ENCODE measurements around the gene HS1BP3.

HS1BP3 gene

DNA sequence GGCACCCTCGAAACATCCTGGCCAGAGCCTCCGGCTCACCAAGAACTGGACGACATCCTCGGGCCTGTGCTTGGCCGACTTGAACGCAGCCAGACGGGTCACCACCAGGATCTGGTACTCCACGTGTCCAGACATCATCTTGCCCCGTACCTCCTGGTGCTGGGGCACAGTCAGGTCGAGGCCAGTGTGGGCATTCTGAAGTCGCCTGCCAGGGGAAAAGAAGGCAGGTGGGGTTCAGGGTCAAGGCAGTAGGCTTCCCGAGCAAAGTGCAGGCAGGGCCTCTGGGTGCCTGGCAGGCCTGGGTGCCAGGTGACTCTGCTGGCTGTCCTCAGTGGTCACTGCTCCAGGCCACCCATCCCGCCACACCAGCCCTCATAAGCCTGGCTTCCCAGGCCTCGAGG is 5.6 kb downstream of the HS1BP3 start:
- DNase-seq = no peak

DNA sequence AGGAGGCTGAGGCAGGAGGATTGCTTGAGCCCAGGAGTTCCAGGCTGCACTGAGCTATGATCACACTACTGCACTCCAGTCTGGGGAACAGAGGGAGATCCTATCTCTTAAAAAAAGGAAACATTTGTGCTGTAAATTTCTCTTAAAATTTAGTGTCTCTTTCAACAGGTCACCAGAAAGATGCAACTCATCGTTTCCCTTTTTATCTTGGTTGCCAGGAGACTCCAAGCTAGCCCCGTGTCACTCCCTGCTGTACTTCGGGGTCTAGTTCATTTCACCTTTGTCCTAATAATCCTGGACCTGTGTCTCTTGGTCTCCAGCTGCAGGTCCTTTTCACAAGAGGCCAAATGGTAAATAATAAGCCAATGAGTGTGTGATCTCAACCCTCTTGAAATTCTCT is 7.1 kb downstream of the HS1BP3 start:
- DNase-seq = no peak

DNA sequence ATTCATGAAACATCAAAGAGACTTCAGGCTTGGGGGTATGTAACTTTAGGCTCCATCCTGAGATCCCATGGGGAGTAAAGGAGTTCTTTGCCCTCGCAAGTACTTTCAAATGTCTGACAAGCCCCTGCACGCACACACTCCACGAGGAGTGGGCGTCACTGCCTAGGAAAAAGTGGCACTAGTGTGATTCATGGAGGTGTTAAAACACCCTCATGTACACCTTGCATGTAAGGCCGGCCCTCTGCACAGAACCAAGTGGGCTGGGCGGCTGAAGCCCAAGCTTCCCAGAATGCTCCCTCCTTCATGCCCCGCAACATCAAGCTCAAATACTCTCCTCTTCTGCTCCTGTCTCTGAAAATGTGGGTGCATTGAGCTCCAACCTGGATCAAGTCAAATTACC is 7.8 kb downstream of the HS1BP3 start:
- DNase-seq = no peak

DNA sequence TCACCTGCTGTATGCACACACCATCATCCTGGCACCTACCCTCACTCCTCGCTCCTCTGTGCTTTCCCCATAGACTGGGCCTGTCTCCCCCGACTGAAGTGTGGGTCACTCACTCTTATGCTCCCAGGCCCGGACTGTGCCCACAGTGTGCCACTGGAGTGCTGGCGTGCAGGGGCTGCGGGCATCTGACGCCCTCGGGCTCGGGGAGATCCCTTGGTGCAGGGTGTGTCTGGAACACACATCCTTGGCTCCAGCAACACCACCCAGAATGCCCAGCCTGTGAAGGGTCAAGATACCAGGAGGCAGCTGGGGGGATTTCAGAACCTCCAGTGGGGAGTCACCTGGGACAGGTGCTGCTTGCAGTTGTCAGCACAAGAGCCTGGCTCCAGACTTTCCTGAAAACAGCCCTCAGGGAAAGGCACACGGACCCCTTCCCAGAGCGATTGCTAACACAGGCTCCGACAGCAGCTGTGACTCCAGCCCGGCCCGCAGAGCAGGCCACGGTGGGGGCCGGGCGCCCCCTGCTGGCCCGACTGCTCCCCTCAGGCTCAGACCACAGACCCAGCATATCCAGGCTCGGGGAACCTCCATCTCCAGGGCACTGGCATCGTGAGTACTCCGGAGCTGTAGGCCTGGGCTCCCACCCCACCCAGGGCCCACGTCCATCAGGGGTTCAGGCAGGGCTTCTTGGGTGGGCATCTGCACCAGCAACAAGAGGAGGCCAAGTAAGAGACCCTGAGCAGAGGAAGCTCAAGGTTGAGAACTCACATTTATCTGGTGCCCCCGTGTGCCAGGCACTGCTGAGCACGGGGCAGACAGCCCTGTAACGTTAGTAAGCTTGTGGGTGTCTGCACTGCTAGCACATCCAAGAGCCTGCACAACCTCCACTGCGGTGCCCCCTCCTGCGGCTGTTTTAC is 8.6 kb downstream of the HS1BP3 start:
- DNase-seq = peak; percentile 69 to 74

DNA sequence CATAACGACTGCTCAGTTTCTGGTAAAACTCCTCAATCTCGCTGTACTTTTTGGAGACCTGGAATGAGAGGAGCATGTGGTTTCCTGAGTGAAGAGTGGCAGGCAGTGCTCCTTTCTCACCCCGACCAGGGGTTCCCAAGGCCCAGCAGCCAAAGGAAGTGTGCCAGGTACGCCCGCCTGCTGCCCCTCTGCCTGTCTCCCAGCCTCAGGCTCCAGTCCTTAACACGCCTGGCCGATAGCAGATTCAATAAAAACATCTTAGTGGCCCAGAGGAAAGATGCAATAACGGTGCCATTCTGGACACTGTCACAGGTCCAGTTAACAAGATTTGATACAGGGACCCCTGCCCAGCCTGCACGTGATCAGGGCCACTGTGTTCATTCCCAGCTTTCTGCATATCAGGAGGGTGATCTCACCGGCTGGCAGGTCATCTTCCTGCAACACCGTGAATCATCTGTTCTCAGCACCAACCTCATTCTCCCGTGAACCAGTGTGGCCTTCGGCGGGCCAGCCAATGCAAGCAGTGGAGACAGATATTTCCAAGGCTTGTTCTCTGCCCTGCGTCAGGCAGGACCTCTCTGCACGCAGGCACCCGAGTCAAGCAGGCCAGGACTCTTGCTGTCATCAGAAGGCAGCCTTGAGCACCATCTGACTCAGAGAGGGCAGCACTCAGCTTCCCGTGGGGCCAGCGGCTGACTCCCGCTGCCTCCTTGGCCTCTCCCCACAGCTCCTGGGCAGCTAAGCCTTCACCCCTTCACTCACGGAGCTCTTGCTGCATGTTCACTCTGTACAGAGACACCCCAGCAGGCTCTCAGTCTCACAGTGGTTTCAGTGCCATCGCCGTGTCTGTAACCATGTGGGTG is 9.5 kb downstream of the HS1BP3 start:
- DNase-seq = no peak

DNA sequence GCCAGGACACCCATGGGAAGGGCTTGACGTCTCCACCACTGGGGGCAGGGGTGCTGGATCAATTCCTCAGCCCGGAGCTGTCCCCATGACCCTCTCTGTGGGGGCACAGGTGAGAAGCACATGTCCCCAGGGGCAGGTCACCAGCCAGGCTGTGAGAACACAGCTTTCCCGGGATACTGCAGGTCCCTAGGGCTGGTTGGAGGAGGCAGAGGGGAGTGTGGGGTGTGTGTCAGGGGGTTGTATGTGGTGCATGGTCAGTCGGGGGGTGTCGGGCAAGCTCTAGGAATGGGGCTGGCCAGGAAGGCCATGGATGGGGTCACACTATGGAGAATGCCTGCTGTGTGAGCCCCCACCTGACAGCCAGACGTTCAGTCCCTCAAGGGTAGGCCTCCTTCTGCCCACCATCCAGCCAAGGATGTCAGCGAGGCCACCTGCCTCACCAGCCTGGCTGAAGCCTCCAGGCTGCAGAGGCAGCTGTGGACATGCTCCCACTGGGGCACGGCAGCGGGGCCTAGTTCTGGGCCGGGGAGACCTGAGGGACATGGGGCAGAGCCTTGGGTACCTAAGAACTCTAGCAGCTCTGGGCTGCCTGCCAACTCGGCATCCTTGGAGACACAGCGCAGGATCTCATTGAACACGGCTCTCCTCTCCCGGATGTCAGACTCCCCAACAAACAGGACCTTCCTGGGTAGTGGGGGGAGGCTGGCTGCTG is 10.3 kb downstream of the HS1BP3 start:
- no peak for DNase-seq

DNA sequence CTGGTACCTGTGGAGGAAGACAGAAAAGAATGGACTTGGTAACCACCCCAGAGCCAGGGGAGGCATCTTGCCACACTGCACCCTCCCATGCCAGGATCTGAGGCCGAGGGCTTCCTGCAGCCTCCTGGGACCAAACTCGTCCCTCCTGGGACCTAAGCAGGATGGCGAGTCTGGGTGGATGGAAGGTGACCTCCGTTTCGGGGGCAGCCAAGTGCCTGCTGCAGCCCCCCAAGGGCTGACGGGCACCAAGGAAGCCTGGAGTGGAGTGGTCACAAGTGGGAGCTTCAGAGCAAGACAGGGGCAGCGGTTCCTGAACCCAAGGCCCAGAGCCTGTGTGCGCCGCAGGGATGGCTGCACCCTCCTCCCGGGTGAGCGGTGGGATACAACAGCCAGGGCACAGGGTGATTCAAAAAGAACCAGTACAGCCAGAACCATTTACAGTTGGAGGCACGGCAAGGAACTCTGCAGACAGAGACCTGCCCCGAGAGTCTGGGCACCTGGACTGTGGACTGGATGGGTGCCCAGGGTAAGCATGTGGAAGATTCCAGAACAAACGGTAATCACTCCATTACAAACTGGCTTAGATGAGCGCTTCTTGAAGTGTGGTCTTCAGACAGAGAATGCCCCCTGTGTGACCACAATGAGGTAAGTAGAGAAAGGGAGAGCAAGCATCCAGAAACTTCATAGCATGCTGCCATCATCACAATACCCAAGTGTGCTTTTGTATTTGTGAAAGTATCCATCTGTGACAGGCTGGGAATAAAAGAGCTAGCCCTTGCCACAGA is 12.1 kb downstream of the HS1BP3 start:
- no peak for DNase-seq

DNA sequence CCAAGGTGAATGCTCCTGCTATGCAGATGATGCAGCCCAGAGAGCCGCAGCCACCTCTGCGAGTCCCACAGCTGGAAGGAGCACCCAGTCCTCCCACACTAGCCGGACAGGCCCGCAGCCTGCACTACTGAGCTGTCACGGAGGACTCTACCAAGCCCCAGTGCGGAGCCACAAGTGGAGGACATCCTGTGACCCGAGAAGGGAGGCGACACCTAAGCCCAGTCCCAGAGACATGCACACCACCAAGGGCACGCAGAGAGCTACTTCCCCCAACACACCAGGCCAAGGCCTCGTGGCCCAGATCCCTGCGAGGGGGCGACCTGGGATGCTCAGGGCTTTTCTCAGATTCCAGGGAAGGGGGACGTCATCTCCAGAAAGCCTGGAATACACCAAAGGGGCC is 12.9 kb downstream of the HS1BP3 start:
- DNase-seq = no peak

DNA sequence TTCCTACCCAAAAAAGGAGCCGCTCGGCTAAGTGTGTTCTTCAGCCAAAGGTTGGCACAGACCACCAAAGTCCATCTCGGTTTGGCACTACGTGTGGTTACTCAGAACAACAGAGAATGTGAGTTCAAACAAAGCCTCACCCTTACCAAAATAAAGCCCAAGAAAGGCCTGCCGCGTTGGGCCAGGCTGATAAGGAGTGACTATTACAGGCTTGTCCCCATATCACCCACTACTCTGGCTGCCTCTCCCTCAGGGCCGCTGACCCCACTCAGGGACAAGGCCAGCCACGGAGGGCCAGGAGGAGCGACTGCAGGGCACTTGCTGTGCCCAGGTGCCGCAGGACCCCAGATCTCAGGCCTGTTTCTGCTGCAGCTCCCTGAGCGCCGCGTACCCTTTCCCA is 13.8 kb downstream of the HS1BP3 start:
- no peak for DNase-seq

DNA sequence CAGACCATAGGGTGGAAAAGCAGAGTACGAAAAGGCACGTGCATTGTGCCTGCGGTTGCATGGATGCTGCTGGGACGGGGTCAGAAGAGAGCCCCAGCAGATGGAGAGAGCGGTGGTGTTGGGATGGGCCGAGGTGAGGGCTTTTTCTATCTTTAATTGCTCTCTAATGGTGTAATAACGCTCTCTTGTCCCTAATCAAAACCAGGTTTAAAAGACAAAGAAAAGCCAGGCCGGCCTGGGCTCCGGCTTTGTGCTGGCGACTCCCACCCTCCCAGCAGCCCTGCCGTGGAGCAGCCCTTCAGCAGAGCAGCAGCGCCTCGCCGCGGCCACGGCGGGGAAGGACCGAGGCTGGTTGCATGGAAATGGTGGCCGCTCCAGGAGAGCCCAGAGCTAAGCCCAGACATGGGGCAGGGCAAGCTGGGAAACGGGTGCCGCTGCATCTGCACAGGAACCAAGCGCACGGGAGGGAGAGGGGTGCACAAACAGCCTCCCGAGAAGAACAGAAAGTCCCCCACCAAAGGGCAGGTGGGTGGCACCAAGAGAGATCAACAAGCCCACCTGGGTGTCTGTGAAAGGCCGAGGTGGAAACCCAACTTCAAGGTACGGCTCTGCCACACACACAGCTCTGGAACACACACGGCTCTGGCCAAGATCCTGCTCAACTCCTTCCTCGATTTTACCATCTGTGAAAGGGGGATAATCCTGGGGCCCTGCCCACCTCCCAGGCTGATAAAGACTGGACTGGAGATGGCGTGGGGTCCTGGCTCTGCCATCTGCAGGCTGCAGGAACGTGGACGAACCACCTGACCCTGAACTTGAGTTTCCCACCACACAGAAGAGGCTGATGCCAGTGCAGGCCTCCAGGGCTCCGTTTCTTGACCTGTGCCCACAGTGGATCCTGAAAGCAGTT is 15.0 kb downstream of the HS1BP3 start:
- peak; percentile 16 to 51 for DNase-seq

DNA sequence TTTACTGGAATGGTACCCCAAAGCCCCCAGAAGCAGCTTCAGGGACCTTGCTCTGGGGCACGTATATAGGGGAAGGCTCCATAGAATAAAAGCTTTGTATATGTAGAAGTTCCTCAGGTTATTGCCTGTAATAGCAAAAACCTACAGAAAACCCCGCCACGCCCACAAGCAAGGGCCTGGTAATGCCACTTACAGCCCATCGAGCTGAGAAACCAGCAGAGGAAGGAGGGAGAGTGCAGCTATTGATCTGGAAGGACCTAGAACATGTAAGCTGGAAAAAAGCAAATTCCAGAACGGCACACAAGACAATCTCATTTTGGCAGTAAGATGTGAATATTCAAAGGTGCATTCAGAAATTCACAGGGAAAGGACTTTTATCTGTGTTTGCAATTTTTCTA is 15.8 kb downstream of the HS1BP3 start:
- DNase-seq = no peak

DNA sequence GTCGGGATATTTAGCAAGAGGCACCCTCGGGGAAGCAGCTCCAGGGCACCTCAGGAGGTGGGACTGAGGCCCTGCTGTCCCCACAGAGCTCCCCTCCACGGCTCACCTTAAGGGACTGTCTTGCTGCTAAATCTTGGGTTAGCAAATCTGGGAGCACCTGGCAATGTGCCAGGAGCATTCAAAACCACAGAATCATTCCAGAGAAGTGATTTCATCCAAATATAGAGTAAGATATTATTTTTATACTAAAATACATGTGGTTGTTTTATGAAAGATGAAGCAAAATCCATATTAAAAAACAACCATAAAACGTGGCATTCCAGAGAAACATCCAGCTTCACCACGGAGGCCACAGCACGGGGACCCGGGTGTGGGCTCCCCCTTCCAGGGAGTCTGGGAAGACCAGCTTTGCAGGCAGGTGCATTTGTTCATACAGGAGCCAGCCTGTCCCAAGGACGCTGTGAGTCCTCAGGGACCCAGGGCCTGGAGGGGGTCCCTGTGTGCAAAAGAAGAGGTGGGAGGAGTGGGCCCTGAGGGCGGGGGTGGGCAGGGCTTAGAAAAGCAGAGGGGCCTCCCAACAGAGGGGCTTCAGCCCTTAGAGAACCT is 16.3 kb downstream of the HS1BP3 start:
- no peak for DNase-seq

DNA sequence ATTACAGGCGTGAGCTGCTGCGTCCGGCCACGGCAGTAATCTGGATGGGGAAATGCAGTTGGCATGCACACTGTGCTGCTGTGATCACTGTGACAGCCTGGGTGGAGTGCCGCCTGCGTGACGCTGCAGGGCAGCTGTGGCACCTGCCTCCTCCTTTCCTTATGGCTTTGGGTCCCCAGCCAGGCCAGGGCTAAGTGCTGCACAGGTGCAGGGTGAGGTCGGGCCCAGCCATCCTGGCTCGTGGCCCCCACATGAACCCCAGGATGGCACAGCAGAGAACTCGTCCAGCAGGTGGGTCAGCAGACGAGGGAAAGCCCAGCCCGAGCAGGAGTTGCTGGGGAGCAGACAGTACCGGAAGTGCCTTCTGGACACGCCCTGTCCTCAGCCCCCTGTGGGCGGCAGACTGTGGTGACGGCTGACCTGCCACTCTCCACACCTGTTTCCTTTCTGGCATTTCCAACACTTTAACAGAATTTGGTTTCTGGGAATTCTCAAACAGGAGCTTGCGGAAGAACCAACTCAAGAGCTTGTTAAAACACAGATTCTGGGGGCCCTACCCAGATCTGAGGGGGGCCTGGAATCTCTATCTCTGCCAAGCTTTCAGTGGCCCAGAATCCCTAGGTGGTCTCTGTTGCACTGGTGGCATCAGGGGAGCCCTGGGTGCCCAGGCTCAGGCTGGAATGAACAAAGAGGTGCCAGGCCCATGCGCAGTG is 16.9 kb downstream of the HS1BP3 start:
- DNase-seq = no peak

DNA sequence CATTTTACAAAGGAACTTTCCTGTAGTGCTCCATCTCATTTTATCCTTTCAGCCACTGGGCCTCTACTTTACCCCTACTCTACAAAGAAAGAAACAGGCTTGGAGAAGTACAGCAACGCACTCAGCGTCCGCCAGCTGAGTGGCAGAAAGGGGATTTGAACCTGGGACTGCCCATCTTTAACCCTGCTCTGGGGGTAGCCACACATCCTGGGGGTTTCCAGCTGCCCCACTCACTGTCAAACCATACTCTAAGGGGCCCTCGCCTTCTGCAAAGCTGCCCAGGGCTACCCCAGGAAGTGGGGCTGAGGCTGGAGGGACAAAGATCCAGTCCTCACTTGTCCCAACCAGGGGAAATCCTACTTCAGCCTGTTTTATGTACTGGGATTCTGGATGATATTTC is 17.9 kb downstream of the HS1BP3 start:
- no peak for DNase-seq

DNA sequence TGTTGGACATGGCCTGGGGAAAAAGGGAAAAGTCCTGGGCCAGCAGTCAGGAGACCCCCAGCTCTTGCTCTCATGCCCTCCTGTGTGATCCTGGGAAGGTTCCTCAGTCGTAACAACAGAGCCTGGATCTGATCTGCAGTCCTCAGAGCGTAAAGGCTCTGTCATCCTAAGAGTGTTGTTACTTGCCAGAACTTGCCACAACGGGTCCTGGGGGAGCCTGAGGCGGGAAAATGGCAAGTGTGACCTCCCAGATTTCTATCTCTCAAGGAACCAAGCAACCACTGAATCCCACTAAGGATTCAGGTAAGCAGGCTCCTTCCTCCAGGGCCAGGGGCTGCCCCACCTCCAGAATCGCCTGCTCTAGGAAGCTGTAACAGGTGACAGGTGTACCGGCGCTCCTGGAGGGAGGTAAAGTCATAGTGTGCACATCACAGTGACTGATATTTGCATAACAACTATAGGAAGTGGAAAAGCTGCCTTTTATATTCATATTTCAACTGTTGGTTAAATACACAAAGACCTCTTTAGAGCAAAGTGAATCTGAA is 18.4 kb downstream of the HS1BP3 start:
- DNase-seq = no peak

DNA sequence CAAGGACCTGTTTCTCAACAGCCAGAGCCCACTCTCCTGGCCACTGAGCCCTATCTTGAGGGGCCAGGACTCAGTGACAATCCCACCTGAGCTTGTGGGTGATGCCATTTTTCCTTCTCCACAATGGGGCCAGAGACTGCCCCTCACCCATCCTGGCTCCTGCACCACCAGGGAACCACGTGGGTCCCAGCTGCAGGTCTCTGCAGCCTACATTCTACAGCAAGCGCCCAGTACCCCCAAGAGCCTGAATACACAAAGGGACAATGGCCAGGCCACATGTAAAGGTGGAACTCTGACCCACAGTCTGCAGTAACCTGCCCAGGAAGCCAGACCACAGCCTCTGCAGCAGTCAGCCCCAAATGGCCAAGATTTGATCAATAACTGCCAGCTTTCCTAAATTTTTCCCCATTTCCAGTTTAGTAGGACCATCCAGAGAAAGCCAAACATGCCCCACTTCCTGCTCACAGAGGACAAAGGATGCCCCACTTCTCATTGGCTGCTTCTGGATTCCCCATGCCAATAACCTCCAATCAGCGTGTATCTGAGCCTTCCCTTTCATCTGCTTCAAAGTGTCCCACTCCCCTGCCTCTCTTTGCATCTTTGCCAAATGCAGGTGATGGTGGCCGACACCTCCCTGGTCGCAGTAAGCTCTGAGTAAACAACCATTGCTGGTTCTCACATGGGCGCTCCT is 19.1 kb downstream of the HS1BP3 start:
- no peak for DNase-seq

DNA sequence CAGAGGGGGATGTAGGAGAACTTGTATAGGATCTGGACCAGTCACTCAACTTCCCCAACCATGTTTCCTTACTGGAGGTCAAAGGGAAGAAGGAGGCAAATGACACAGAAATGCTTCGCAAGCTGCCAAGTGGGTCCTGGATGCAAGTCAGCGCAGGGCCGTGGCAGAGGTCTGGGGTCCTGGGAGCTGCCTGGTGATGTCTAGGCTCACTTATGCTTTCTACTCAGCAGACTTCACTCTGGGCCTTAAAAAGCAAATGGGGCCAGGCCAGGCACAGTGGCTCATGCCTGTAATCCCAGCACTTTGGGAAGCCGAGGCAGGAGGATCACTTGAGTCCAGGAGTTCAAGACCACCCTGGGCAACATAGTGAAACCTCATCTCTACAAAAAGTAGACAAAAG is 19.9 kb downstream of the HS1BP3 start:
- no peak for DNase-seq

DNA sequence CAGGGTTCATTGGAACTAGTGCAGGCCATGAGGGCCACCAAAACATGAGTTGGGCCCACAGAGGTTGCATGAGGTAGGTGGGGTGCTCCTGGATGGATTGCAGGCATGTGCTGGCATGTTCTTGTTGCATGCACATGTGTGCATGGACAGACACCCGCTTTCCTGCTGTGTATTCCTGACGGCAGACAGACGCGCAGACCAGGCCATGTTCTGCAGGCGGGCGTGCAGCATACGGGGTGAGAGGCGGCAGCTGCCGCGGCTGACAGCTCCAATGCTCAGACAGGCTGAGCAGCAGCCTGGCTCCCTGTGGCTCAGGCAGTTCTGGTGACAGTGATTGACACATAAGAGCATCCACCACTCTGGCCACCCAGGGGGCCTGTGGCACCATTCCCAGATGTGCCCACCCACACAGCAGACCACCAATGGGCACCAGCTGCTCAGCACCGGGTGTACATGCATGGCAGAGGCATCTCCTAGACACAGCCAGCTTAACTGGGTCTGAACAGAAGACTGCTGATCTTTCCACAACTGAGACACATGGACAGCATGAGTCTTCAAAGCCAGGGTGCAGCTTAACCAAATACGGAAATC is 21.2 kb downstream of the HS1BP3 start:
- DNase-seq = no peak

DNA sequence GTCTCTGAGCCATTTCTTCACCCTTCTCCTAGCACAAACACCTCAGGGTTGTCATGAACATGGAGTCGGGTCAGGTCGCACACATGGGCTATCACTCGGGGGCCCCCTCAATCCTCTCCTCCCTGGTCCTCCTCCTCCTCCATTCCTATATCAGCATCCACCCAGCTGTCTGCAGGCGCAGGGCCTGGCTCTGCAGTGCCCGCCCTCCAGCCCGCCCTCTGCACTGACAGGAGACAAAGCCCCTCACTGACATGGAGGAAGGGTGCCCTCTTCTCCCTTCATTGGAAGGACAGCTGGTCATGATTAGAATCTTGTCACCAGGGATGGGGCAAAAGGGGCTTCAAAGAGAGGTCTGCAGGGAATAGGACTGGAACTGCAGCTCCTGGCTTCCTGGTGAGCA is 21.7 kb downstream of the HS1BP3 start:
- no peak for DNase-seq
